ENCODE data around the gene METTL25B. TPM values are rescaled to one million over a fixed set of nuclear protein-coding genes. Genes with fewer than 3 reads are reported as not detected.

METTL25B gene
- total and polyA plus RNA-seq, 2 experiments from 2014 or later = 18.3 to 21.1 TPM

GRCh38 chr1:156776942-156777341, 48.7 kb downstream of the METTL25B start (continued):
- TF ChIP-seq ZNF462 (CRISPR knock-in tag; IDR thresholded peaks at IDR 0.05) = no peak

DNA sequence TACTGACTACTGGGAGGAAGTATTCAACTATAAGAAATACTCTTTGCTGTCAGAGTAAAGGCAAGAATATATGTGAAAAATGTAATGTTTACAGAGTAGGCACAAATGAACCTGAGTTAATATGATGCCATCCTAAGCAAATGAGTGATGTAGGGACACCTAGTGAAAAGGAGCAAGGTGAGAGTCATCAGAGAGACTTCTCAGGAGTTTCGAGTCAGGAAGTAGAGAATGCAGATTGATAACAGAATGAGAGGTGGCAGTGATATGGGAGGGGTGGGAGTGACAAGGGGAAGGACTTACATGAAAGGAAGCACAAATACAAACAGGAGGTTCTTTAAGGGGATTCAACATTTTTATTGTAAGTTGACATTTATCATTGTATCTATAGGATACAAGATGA, 49.3 kb downstream of the METTL25B start:
- no peak overlapping the region for H3K4me3 ChIP-seq
- no peak overlapping the region for H3K4me2 ChIP-seq
- no peak for DNase-seq (ENCODE audit: low spot score)
- peaks cover 7% of the 10 kb centered on the region for H3K27me3 Mint-ChIP-seq (ENCODE audit: insufficient read depth, low read depth, poor library complexity)
- H4K20me1 ChIP-seq (replicated peaks; ENCODE audit: insufficient read depth) = peaks cover 67% of the 10 kb centered on the region
- H2AFZ ChIP-seq = no peak overlapping the region
- H3K36me3 ChIP-seq (ENCODE audit: insufficient read depth) = 0 out of 2 replicates have a peak, but pooled peaks cover 5% of the 10 kb centered on the region
- no peak overlapping the region for H3K27ac ChIP-seq (ENCODE audit: low read depth)
- peaks cover 27% of the 10 kb centered on the region for H3K36me3 Mint-ChIP-seq (ENCODE audit: low read depth)
- no peaks in the 10 kb centered on the region for H3K9me2 ChIP-seq (ENCODE audit: insufficient read depth)
- no peaks in the 10 kb centered on the region for H3K9me3 Mint-ChIP-seq
- H3F3A ChIP-seq (replicated peaks; ENCODE audit: low read depth) = peaks cover 3% of the 10 kb centered on the region; the same call in 1 of the 2 replicates
- H3K4me1 Mint-ChIP-seq = peaks cover 4% of the 10 kb centered on the region; the same call in 1 of the 3 replicates
- H3K4me3 Mint-ChIP-seq = no peak overlapping the region
- H3K4me1 ChIP-seq (ENCODE audit: insufficient read depth) = no peaks in the 10 kb centered on the region
- H3K79me2 ChIP-seq (replicated peaks; ENCODE audit: insufficient read depth) = peaks cover 99% of the 10 kb centered on the region
- H3K27ac Mint-ChIP-seq = no peak overlapping the region
- H3K27me3 ChIP-seq (ENCODE audit: insufficient read depth) = no peaks in the 10 kb centered on the region
- ATAC-seq = no peak
- no peak for TF ChIP-seq CREB1 (CRISPR knock-in tag; IDR thresholded peaks at IDR 0.05; ENCODE audit: low read depth)
- TF ChIP-seq, protein P1, sequence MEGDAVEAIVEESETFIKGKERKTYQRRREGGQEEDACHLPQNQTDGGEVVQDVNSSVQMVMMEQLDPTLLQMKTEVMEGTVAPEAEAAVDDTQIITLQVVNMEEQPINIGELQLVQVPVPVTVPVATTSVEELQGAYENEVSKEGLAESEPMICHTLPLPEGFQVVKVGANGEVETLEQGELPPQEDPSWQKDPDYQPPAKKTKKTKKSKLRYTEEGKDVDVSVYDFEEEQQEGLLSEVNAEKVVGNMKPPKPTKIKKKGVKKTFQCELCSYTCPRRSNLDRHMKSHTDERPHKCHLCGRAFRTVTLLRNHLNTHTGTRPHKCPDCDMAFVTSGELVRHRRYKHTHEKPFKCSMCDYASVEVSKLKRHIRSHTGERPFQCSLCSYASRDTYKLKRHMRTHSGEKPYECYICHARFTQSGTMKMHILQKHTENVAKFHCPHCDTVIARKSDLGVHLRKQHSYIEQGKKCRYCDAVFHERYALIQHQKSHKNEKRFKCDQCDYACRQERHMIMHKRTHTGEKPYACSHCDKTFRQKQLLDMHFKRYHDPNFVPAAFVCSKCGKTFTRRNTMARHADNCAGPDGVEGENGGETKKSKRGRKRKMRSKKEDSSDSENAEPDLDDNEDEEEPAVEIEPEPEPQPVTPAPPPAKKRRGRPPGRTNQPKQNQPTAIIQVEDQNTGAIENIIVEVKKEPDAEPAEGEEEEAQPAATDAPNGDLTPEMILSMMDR (conservative IDR thresholded peaks at IDR 0.05; ENCODE audit: low read depth in 2 of 2) = no peak
- TF ChIP-seq EZH2phosphoT487 (IDR thresholded peaks at IDR 0.05; ENCODE audit: unreplicated experiment) = no peak
- no peak for TF ChIP-seq ZNF114 (CRISPR knock-in tag; IDR thresholded peaks at IDR 0.05)
- no peak for TF ChIP-seq ZNF331 (CRISPR knock-in tag; IDR thresholded peaks at IDR 0.05; ENCODE audit: low read depth)
- TF ChIP-seq POLR2AphosphoS5 (IDR thresholded peaks at IDR 0.05; ENCODE audit: low read depth) = no peak
- TF ChIP-seq NANOG (IDR thresholded peaks at IDR 0.05; ENCODE audit: borderline replicate concordance) = no peak
- TF ChIP-seq JUNB (IDR thresholded peaks at IDR 0.05; ENCODE audit: unreplicated experiment) = no peak
- no peak for TF ChIP-seq EZH2 (IDR thresholded peaks at IDR 0.05; ENCODE audit: low read depth, unreplicated experiment)
- TF ChIP-seq ETS1 (IDR thresholded peaks at IDR 0.05) = no peak
- no peak for TF ChIP-seq REST (IDR thresholded peaks at IDR 0.05; ENCODE audit: unreplicated experiment)

All from GM23338 (cell line).